GM10847 (cell line): Measurements from ENCODE around the gene TMEM109.

Experiments
- POLR2A ChIP-seq: IDR thresholded peaks from 2 replicates; pipeline ENCODE4 v1.6.1; 2011; ENCODE audit not compliant: insufficient read length; ENCODE audit errors: extremely low read depth

The TMEM109 gene

DNA sequence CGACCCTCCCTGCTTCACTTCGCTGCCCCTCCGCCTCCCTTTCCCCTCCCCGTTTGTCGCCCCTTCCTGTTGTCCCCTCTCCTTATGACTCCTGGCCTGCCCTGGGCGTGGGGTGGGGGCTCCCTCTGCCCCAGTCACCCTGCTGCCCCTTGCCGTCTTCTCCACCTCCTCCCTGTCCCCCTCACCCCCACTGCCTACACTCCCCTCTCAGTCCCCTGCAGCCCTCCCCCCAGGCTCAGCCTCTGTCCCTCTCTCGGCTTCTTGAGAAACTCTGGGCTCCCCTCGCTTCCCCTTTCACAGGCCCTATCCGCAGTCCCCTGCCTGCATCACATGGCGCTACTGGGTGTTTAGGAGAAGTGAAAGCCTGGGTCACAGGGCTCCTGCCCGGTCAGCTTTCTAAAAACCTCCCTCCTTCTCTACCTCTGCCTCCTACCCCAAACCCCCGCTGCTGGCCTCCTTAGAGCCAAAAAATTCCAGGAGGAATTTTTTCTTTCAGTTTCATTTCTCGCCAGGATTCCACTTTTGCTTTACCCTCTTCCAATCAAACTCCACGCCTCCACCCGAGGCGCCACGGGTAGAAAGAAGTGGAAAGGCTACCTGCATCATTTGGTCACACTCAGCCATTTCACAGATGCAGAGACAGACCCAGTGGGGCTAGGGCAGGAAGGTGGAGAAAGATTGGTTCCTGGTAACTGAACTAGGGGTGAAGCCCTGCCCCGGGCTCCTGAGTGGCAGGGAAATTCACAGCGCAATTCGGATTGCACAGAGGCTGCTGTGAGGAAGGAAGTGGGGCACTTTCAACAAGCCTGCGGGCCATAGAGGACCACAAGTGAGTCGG is 38.2 kb downstream of the TMEM109 start, which contains the start of gene SLC15A3:
SLC15A3 (minus strand) TSS at position 273 of the 838 bp plus-strand sequence. CDS start 625 bp downstream, outside the sequence.
- peak; percentile 37 for TF ChIP-seq POLR2A

DNA sequence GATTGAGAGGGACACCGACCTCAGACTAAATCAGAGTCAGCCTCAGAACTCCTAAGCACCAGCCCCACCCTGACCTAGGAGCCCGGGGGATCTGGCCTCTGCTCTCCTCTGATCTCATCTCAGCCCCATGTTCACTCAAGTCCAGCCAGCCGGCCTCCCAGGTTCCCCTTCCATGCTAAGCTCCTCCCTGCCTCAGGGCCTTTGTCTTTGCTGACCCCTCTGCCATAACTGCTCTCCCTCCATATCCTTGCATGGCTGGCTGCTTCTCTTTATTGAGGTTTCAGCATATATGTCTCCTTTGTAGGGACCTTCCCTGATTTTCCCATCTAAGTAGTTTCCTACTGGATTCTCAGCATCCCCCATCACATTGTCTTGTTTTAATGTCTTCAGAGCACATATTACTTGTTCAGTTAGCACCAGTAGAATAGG is 38.8 kb downstream of the TMEM109 start:
- TF ChIP-seq POLR2A = no peak

GRCh38 chr11:60953781-60954180 is 39.8 kb downstream of the TMEM109 start:
- TF ChIP-seq POLR2A = no peak

DNA sequence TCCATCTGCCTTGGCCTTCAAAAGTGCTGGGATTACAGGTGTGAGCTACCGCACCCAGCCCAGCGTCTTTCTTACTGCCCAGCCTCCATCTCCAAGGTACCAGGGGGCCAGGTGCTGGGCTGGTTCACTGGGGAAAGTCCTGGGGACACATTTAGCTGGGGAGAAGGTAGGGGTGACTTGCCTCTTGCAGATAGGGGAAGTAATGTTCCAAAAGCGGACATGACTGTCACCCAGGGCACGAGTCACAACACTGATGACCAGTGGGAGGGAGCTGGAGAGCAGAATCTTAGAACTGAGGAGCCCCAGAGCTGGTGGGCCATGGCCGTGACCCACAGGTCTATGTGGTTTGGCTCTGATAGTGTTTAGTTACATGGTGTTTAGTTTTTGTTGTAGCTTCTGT is 40.5 kb downstream of the TMEM109 start:
- TF ChIP-seq POLR2A = no peak

- no peak for TF ChIP-seq POLR2A
These were observed 41.6 kb downstream of the TMEM109 start for GRCh38 chr11:60955571-60955970.

- no peak for TF ChIP-seq POLR2A
These were observed 43.2 kb downstream of the TMEM109 start for GRCh38 chr11:60957188-60957587.

GRCh38 chr11:60959431-60959830 is 45.5 kb downstream of the TMEM109 start:
- no peak for TF ChIP-seq POLR2A

DNA sequence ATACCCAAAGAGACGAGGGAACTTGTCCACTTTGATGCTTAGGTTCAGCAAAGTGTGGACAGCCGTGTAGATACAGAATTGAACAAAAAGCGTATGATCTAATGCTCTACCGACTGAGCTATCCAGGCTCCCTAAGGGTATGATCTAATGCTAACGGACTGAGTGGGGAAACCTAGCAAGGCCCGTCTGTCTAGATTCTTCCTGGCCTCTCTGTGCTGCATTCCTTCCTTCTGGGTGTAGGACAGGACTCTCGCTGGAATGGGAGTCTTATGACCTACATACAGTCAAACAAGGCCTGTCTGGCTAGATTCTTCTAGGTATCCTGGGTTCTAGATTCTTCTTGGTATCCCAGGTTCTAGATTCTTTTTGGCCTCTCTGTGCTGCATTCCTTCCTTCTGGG is 46.4 kb downstream of the TMEM109 start:
- TF ChIP-seq POLR2A = no peak

DNA sequence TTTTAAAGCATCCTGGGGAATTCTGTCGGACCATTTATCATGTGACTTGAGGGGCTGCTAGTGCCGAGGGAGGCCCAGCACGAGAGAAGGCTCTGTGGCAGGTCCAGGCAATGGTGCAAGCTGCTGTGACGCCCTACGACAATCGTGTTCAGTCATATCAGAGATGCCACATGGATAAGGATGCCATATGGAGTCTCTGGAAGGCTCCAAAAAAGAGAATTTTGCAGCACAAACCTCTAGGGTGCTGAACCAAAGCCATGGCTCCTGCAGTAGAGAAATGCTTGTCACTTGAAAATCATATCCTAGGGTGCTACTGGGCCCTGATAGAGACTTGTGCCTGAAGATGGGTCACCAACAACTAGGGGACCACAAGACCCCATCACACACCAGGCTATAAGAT is 50.8 kb downstream of the TMEM109 start:
- no peak for TF ChIP-seq POLR2A

DNA sequence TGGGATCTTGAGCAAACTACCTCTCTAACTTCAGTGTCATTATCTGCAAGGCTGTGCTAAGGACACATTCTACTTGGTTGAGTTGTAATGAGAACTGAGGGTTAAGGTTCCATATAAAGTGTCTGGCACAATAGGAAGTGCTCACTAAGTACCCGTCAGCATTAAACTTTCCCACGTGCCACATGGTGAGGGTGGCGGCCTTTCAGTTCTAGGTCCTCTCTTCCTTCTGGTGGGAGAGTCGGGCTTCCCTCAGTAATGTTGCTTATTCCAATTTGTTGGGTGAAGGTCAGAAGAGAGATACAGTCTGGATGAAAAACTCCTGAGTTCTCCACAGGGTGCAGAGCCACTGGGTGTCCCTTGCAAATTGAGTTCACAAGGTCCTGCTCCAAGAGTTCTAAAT is 52.9 kb downstream of the TMEM109 start:
- TF ChIP-seq POLR2A = no peak

DNA sequence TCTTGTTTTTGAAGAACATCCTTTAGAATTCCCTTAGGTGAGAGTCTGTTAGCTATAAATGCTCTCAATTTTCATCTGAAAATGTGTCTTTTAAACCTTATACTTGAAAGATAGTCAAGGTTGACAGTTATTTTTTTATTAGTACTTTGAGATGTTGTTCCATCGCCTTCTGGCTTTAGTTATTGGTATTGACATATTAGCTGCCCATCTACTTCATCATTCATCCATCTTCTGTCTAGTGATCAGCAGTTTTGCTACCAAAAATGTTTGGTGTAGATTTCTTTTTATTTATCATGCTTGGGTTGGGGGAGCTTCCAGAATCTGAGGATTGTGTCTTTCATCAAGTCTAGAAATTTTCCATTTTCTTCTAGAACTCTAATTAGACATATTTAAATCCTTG is 54.3 kb downstream of the TMEM109 start:
- no peak for TF ChIP-seq POLR2A

DNA sequence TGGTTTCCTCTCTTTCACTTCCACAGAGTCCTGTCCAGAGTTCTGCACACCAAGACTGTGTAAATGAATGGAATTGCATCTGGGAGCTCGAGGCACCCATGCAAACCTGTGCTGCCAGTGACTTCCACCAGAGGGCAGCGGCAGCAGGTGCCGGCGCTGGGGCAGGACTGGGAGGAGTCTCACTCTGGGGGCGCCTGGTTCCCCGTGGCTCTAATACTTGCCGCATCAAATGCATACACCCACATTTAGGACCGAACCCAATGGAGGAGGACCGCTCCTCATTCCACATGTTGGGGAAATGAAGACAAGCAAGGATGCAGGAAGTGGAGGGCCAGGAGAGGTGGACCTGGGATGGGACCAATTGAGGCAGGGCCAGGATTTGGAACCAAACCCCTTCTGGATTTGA is 56.4 kb downstream of the TMEM109 start:
- no peak for TF ChIP-seq POLR2A

DNA sequence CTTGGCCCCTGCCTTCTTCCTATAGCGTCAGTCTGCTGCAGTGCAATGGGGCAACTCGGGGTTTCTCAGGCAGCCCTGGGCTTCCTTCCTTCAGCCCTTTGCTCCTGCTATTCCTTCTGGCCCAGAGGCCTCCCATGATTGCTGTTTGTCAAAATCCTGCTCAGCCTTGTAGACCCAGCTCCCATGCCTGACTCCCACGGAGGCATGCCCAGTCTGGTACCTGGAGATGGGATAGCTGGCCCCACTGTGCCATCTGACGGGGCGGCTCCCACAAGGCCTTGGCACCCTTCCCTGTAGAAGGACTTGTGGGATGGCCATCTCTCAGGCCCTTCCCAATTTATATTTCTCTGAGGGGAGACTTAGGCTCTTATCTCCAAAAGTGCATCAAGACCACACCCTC is 56.9 kb downstream of the TMEM109 start:
- TF ChIP-seq POLR2A = no peak

GRCh38 chr11:60971520-60971919 is 57.6 kb downstream of the TMEM109 start, which contains the start of gene CD6:
Gene CD6, plus strand, starts transcription at chr11:60971680. Its CDS starts 186 bp downstream, at chr11:60971866.
- no peak for TF ChIP-seq POLR2A

- no peak for TF ChIP-seq POLR2A
These were observed 58.4 kb downstream of the TMEM109 start for GRCh38 chr11:60972182-60973030.
